Panc1 (cell line): ENCODE results near the gene AVEN.

Source experiments
- POLR2AphosphoS5 ChIP-seq: IDR thresholded peaks from 2 replicates; pipeline ENCODE4 v1.6.1; 2012; ENCODE audit warnings: mild to moderate bottlenecking, low read depth, low read length, moderate library complexity
- SIN3A ChIP-seq: IDR thresholded peaks from 2 replicates; pipeline ENCODE4 v1.6.1; 2012; ENCODE audit warnings: low read depth, mild to moderate bottlenecking, low read length, moderate library complexity, borderline replicate concordance; ENCODE audit not compliant: insufficient read depth
- TCF7L2 ChIP-seq: IDR thresholded peaks from 2 replicates; pipeline ENCODE4 v1.6.1; 2011; ENCODE audit warnings: mild to moderate bottlenecking, low read depth, low read length, inconsistent platforms
- TF ChIP-seq, protein P1 (sequence below): fragments of 450-650 bp; IDR thresholded peaks from 2 replicates; pipeline ENCODE4 v1.5.1; 2017; ENCODE audit warnings: mild to moderate bottlenecking
- TF ChIP-seq, protein P2 (sequence below), 2 experiments: IDR thresholded peaks; 2 replicates each; pipeline ENCODE4 v1.6.1; 2011 to 2012; ENCODE audit warnings: low read depth in 2 of 2, control low read depth in 1 of 2, low read length in 1 of 2, mild to moderate bottlenecking in 1 of 2, moderate library complexity in 1 of 2; ENCODE audit not compliant: insufficient read depth in 1 of 2

- TF ChIP-seq POLR2AphosphoS5 (no peak), TCF7L2 (no peak), SIN3A (no peak)
- TF ChIP-seq, protein P1, sequence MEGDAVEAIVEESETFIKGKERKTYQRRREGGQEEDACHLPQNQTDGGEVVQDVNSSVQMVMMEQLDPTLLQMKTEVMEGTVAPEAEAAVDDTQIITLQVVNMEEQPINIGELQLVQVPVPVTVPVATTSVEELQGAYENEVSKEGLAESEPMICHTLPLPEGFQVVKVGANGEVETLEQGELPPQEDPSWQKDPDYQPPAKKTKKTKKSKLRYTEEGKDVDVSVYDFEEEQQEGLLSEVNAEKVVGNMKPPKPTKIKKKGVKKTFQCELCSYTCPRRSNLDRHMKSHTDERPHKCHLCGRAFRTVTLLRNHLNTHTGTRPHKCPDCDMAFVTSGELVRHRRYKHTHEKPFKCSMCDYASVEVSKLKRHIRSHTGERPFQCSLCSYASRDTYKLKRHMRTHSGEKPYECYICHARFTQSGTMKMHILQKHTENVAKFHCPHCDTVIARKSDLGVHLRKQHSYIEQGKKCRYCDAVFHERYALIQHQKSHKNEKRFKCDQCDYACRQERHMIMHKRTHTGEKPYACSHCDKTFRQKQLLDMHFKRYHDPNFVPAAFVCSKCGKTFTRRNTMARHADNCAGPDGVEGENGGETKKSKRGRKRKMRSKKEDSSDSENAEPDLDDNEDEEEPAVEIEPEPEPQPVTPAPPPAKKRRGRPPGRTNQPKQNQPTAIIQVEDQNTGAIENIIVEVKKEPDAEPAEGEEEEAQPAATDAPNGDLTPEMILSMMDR: no peak
- TF ChIP-seq, protein P2, sequence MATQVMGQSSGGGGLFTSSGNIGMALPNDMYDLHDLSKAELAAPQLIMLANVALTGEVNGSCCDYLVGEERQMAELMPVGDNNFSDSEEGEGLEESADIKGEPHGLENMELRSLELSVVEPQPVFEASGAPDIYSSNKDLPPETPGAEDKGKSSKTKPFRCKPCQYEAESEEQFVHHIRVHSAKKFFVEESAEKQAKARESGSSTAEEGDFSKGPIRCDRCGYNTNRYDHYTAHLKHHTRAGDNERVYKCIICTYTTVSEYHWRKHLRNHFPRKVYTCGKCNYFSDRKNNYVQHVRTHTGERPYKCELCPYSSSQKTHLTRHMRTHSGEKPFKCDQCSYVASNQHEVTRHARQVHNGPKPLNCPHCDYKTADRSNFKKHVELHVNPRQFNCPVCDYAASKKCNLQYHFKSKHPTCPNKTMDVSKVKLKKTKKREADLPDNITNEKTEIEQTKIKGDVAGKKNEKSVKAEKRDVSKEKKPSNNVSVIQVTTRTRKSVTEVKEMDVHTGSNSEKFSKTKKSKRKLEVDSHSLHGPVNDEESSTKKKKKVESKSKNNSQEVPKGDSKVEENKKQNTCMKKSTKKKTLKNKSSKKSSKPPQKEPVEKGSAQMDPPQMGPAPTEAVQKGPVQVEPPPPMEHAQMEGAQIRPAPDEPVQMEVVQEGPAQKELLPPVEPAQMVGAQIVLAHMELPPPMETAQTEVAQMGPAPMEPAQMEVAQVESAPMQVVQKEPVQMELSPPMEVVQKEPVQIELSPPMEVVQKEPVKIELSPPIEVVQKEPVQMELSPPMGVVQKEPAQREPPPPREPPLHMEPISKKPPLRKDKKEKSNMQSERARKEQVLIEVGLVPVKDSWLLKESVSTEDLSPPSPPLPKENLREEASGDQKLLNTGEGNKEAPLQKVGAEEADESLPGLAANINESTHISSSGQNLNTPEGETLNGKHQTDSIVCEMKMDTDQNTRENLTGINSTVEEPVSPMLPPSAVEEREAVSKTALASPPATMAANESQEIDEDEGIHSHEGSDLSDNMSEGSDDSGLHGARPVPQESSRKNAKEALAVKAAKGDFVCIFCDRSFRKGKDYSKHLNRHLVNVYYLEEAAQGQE (IDR thresholded peaks at IDR 0.05; ENCODE audit: insufficient read depth in 1 of 2, low read depth in 2 of 2, low read length in 1 of 2): no peak
These were observed 106.3 kb downstream of the AVEN start for GRCh38 chr15:33932734-33933133.
